CD8-positive, alpha-beta memory T cell (primary cell): ENCODE measurements around the gene NFIA. TPM values are rescaled to one million over a fixed set of nuclear protein-coding genes. Genes with fewer than 3 reads are reported as not detected.

ENCODE experiments used
- CTCF ChIA-PET: fragments of 350-600 bp; sonication (Branson Sonifier 250); formaldehyde crosslinking; loops from one replicate; lab custom pipeline; 2021; ENCODE audit warnings: antibody characterized with exemption; lab: Charles Lee
- POLR2A ChIA-PET: fragments of 350-600 bp; sonication (Branson Sonifier 250); formaldehyde crosslinking; loops from one replicate; lab custom pipeline; 2021; ENCODE audit warnings: antibody characterized with exemption; lab: Charles Lee
- DNase-seq, 5 donors: peaks; one replicate each; pipeline versions ENCODE4 v3.0.0 to v3.0.0-alpha.2; 2020 to 2022; ENCODE audit warnings: mixed read lengths in 1 of 5
- H3K27ac ChIP-seq: one replicate; pipeline ENCODE4 v1.7.0; 2013; ENCODE audit warnings: low read depth, mild to moderate bottlenecking, low read length, moderate library complexity
- H3K27me3 ChIP-seq: 2 replicates; pipeline ENCODE4 v1.7.0; 2013; ENCODE audit warnings: low read length, mild to moderate bottlenecking; ENCODE audit not compliant: insufficient read depth, poor library complexity, severe bottlenecking
- H3K36me3 ChIP-seq: 2 replicates; pipeline ENCODE4 v1.7.0; 2013; ENCODE audit warnings: mild to moderate bottlenecking, low read length, moderate library complexity; ENCODE audit not compliant: insufficient read depth
- H3K4me1 ChIP-seq: 2 replicates; pipeline ENCODE4 v1.7.0; 2013; ENCODE audit warnings: mild to moderate bottlenecking, low read length, moderate library complexity; ENCODE audit not compliant: insufficient read depth
- H3K4me3 ChIP-seq: 2 replicates; pipeline ENCODE4 v1.7.0; 2013; ENCODE audit warnings: mild to moderate bottlenecking, low read length
- H3K9me3 ChIP-seq: 2 replicates; pipeline ENCODE4 v1.7.0; 2013; ENCODE audit warnings: mild to moderate bottlenecking, low read length
- H3K27ac Mint-ChIP-seq, 8 donors: one replicate each; pipeline ENCODE4 v1.8.0; 2020 to 2021; ENCODE audit warnings: mixed read lengths in 8 of 8, mild to moderate bottlenecking in 6 of 8, inconsistent platforms in 3 of 8, moderate library complexity in 3 of 8
- H3K27me3 Mint-ChIP-seq, 2 donors: one replicate each; pipeline ENCODE4 v1.8.0; 2020 to 2021; ENCODE audit warnings: mixed read lengths in 2 of 2, mild to moderate bottlenecking in 1 of 2, moderate library complexity in 1 of 2
- H3K36me3 Mint-ChIP-seq, 3 donors: one replicate each; pipeline ENCODE4 v1.8.0; 2020 to 2021; ENCODE audit warnings: mixed read lengths in 3 of 3, inconsistent platforms in 1 of 3, mild to moderate bottlenecking in 1 of 3
- H3K4me1 Mint-ChIP-seq, 3 donors: one replicate each; pipeline ENCODE4 v1.8.0; 2020 to 2021; ENCODE audit warnings: mixed read lengths in 3 of 3, inconsistent platforms in 1 of 3, mild to moderate bottlenecking in 1 of 3
- H3K4me3 Mint-ChIP-seq, 7 donors: one replicate each; pipeline ENCODE4 v1.8.0; 2020 to 2021; ENCODE audit warnings: mixed read lengths in 7 of 7, mild to moderate bottlenecking in 6 of 7, moderate library complexity in 4 of 7, inconsistent platforms in 2 of 7
- H3K9me3 Mint-ChIP-seq, 5 donors: one replicate each; pipeline ENCODE4 v1.8.0; 2020 to 2022; ENCODE audit warnings: mixed read lengths in 5 of 5, mild to moderate bottlenecking in 3 of 5, moderate library complexity in 2 of 5, inconsistent platforms in 1 of 5
- polyA plus RNA-seq: library from polyadenylated mRNA; unstranded; fragments of 300-500 nt; fragmentation: Illumina TruSeq; gene quantifications from one replicate; pipeline ENCODE4 v1.2.3, GENCODE V29; 2021
- total RNA-seq, 2 experiments: library from RNA; stranded (reverse); gene quantifications; one replicate each; pipeline ENCODE4 v1.2.3, GENCODE V29; 2021

The NFIA gene
- total and polyA plus RNA-seq, 3 experiments from 2014 or later, result 6.1 to 9.9 (median 7.0) TPM

- DNase-seq, result no peak
- no peaks in the 10 kb centered on the region for H3K9me3 ChIP-seq
- Mint-ChIP-seq H3K36me3 (peaks cover 3 to 8% (median 5%) of the 10 kb centered on the region in 3 donors), H3K27me3 (no peaks in the 10 kb centered on the region), H3K4me3 (no peak overlapping the region), H3K4me1 (no peaks in the 10 kb centered on the region), H3K27ac (no peak overlapping the region), H3K9me3 (no peaks in the 10 kb centered on the region)
- no peak overlapping the region for H3K27ac ChIP-seq
- CTCF ChIA-PET, result no interaction called here
- H3K27me3 ChIP-seq, result no peaks in the 10 kb centered on the region
- H3K4me3 ChIP-seq, result no peak overlapping the region
- no peaks in the 10 kb centered on the region for H3K36me3 ChIP-seq
- H3K4me1 ChIP-seq, result no peaks in the 10 kb centered on the region
- POLR2A ChIA-PET, result no interaction called here
Measured at GRCh38 chr1:61419657-61420056, 337.3 kb downstream of the NFIA start.

DNA sequence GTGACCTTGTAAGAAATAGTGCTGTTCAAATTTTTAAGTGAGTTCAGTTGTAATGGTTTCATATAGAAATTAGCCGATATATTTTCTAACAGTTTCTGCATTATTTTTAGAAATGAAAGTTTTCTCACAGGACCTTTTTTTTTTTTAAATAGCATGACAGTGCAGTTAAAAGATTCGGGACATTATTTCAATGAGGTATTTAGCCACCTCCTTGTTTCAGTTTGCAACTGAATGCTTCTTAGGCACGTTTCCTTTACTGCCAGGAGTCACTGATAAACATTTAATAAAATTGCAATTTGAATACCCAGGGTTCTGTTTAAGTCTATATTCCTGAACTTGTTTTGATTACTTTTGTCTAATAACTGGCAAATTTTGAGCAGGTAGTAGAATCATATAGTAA lies 337.9 kb downstream of the NFIA start:
- no peak overlapping the region for H3K4me3 Mint-ChIP-seq
- Histone ChIP-seq H3K4me1 (no peaks in the 10 kb centered on the region), H3K27me3 (no peaks in the 10 kb centered on the region), H3K27ac (no peak overlapping the region), H3K9me3 (no peaks in the 10 kb centered on the region), H3K36me3 (no peaks in the 10 kb centered on the region), H3K4me3 (no peak overlapping the region)
- DNase-seq, result no peak
- peaks cover 0 to 8% (median 3%) of the 10 kb centered on the region in 3 donors for H3K36me3 Mint-ChIP-seq
- POLR2A ChIA-PET, result no interaction called here
- CTCF ChIA-PET, result no interaction called here
- H3K9me3 Mint-ChIP-seq, result no peaks in the 10 kb centered on the region
- H3K27me3 Mint-ChIP-seq, result no peaks in the 10 kb centered on the region
- no peaks in the 10 kb centered on the region for H3K4me1 Mint-ChIP-seq
- H3K27ac Mint-ChIP-seq, result no peak overlapping the region

DNA sequence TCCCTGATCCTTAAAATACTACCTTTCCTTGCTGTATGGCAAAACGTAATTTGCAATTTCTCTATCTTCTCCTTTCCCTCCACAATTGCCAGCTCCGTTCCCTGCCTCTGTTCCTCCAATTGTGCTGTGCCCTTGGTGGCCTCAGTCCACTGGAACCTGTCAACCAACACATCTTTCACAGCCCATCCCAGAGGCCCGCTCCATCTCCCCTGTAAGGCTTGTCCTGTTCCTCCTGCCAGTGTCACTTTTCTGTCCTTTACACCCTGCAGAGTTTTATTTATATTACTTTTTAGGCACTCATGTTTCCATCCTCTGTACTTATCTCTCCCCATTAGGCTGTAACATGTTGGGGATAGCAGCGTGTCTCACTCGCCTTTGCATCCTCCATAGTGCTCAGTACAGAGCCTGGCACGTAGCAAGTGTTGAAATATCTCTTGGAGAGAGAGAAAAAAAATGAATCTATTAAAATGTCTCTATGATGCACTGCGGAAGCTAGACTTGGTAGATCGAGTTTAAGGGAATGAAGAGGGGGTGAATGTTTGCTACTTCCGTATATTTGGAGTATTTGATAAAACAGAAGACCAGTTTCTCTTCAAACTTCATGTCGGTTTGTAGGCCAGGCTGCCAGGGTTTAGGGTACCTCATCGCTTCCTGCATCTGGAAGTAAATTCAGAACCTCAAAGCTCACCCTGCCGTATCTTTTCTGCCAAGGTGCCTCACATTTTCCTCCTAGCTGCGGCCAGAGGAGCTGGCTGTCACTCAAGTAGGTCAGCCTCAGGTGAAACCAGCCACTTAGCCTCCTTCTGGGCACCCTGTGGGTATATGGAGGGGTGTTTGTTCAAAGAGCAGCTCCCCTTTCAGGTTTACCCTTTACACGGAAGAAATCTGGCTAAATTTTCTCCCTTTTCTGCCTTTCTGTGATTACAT lies 338.8 kb downstream of the NFIA start:
- CTCF ChIA-PET, result no interaction called here
- H3K4me1 Mint-ChIP-seq, result no peaks in the 10 kb centered on the region
- Histone ChIP-seq H3K36me3 (no peaks in the 10 kb centered on the region), H3K4me1 (no peaks in the 10 kb centered on the region), H3K9me3 (no peaks in the 10 kb centered on the region), H3K27ac (no peak overlapping the region), H3K4me3 (no peak overlapping the region), H3K27me3 (no peaks in the 10 kb centered on the region)
- POLR2A ChIA-PET, result no interaction called here
- H3K27me3 Mint-ChIP-seq, result peaks cover 0 to 1% of the 10 kb centered on the region in 2 donors
- no peak overlapping the region for H3K27ac Mint-ChIP-seq
- no peak overlapping the region for H3K4me3 Mint-ChIP-seq
- DNase-seq, result no peak
- peaks cover 0 to 8% (median 1%) of the 10 kb centered on the region in 3 donors for H3K36me3 Mint-ChIP-seq
- no peaks in the 10 kb centered on the region for H3K9me3 Mint-ChIP-seq

GRCh38 chr1:61423643-61424042 lies 341.3 kb downstream of the NFIA start:
- DNase-seq, result no peak
- H3K4me1 Mint-ChIP-seq, result no peaks in the 10 kb centered on the region
- POLR2A ChIA-PET, result no interaction called here
- CTCF ChIA-PET, result no interaction called here
- Histone ChIP-seq H3K36me3 (no peaks in the 10 kb centered on the region), H3K9me3 (no peaks in the 10 kb centered on the region), H3K4me3 (no peak overlapping the region), H3K27me3 (no peaks in the 10 kb centered on the region), H3K4me1 (no peaks in the 10 kb centered on the region), H3K27ac (no peak overlapping the region)
- H3K27ac Mint-ChIP-seq, result no peak overlapping the region
- peaks cover 0 to 1% of the 10 kb centered on the region in 2 donors for H3K27me3 Mint-ChIP-seq
- no peak overlapping the region for H3K4me3 Mint-ChIP-seq
- H3K36me3 Mint-ChIP-seq, result peaks cover 0 to 8% (median 1%) of the 10 kb centered on the region in 3 donors
- no peaks in the 10 kb centered on the region for H3K9me3 Mint-ChIP-seq

- H3K9me3 Mint-ChIP-seq, result no peaks in the 10 kb centered on the region
- no peak overlapping the region for H3K4me3 Mint-ChIP-seq
- H3K4me1 Mint-ChIP-seq, result no peaks in the 10 kb centered on the region
- Histone ChIP-seq H3K4me3 (no peak overlapping the region), H3K27me3 (no peaks in the 10 kb centered on the region), H3K36me3 (no peaks in the 10 kb centered on the region), H3K9me3 (no peaks in the 10 kb centered on the region), H3K27ac (no peak overlapping the region), H3K4me1 (no peaks in the 10 kb centered on the region)
- no peak overlapping the region for H3K27ac Mint-ChIP-seq
- ChIA-PET POLR2A (no interaction called here), CTCF (no interaction called here)
- peaks cover 0 to 1% of the 10 kb centered on the region in 2 donors for H3K27me3 Mint-ChIP-seq
- peaks cover 0 to 8% (median under 1%) of the 10 kb centered on the region in 3 donors for H3K36me3 Mint-ChIP-seq
- DNase-seq, result no peak
Measured at GRCh38 chr1:61424382-61424781, 342.0 kb downstream of the NFIA start.

- no peak overlapping the region for H3K27ac ChIP-seq
- peaks cover 0 to 8% (median 0%) of the 10 kb centered on the region in 3 donors for H3K36me3 Mint-ChIP-seq
- H3K36me3 ChIP-seq, result no peaks in the 10 kb centered on the region
- no peaks in the 10 kb centered on the region for H3K9me3 Mint-ChIP-seq
- no peaks in the 10 kb centered on the region for H3K27me3 ChIP-seq
- no peaks in the 10 kb centered on the region for H3K4me1 Mint-ChIP-seq
- H3K27me3 Mint-ChIP-seq, result peaks cover 0 to 1% of the 10 kb centered on the region in 2 donors
- CTCF ChIA-PET, result no interaction called here
- no peaks in the 10 kb centered on the region for H3K4me1 ChIP-seq
- H3K9me3 ChIP-seq, result no peaks in the 10 kb centered on the region
- POLR2A ChIA-PET, result no interaction called here
- DNase-seq, result no peak
- H3K4me3 ChIP-seq, result no peak overlapping the region
- no peak overlapping the region for H3K4me3 Mint-ChIP-seq
- H3K27ac Mint-ChIP-seq, result no peak overlapping the region
Measured at GRCh38 chr1:61425040-61425439, 342.7 kb downstream of the NFIA start.

GRCh38 chr1:61426254-61426653 lies 343.9 kb downstream of the NFIA start:
- no peaks in the 10 kb centered on the region for H3K4me1 ChIP-seq
- Mint-ChIP-seq H3K9me3 (no peaks in the 10 kb centered on the region), H3K27me3 (peaks cover 0 to 1% of the 10 kb centered on the region in 2 donors), H3K4me3 (no peak overlapping the region), H3K36me3 (peaks cover 0 to under 1% (median 0%) of the 10 kb centered on the region in 3 donors), H3K27ac (no peak overlapping the region), H3K4me1 (no peaks in the 10 kb centered on the region)
- ChIA-PET CTCF (interaction anchor here (1.1 to 1.8 kb wide), 2 partner anchors 11 to 25 kb away, joined by 3 read pairs; no protein-coding TSS in a partner anchor), POLR2A (no interaction called here)
- H3K27me3 ChIP-seq, result no peaks in the 10 kb centered on the region
- no peaks in the 10 kb centered on the region for H3K9me3 ChIP-seq
- H3K36me3 ChIP-seq, result no peaks in the 10 kb centered on the region
- H3K27ac ChIP-seq, result no peak overlapping the region
- no peak for DNase-seq
- H3K4me3 ChIP-seq, result no peak overlapping the region

DNA sequence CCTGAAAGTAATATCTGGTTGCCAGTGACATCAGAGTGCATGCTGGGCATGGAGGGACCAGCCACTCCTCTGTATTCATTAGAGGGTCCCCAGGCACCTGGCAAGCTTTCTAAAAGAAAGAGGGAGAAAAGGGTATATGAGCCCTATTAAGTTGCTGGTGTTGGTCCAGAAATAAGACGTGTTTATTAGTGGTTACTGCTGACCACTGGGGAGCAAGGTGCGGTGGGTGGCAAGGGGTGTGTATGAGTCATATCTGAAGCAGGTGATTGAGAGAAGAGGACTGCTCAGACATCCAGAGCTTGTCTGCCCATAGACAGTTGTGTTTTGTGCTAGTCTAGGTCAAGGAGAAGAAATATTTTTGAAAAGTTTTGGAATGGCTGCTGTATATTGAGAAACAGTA lies 344.5 kb downstream of the NFIA start:
- Mint-ChIP-seq H3K27ac (no peak overlapping the region), H3K4me3 (no peak overlapping the region), H3K9me3 (no peaks in the 10 kb centered on the region), H3K36me3 (no peaks in the 10 kb centered on the region), H3K27me3 (peaks cover 0 to 1% of the 10 kb centered on the region in 2 donors), H3K4me1 (no peaks in the 10 kb centered on the region)
- Histone ChIP-seq H3K4me3 (no peak overlapping the region), H3K9me3 (no peaks in the 10 kb centered on the region), H3K4me1 (no peaks in the 10 kb centered on the region), H3K36me3 (no peaks in the 10 kb centered on the region), H3K27ac (no peak overlapping the region), H3K27me3 (no peaks in the 10 kb centered on the region)
- DNase-seq, result no peak
- POLR2A ChIA-PET, result no interaction called here
- CTCF ChIA-PET, result interaction anchor here (0.9 to 1.8 kb wide), 3 partner anchors 11 to 379 kb away, joined by 3 read pairs; no protein-coding TSS in a partner anchor
